KMS-11 (cell line): ENCODE data around the gene DTNB.

Source experiments
- H2AFZ ChIP-seq: fragments of 200-600 bp; sonication (generic); 2 replicates; pipeline ENCODE4 v1.6.1; 2016; ENCODE audit warnings: antibody characterized with exemption, mixed run types, low read depth
- H3K27ac ChIP-seq: fragments of 200-600 bp; sonication (generic); 2 replicates; pipeline ENCODE4 v1.6.1; 2016; ENCODE audit warnings: mild to moderate bottlenecking, mixed run types
- H3K27me3 ChIP-seq: fragments of 200-600 bp; sonication (generic); 2 replicates; pipeline ENCODE4 v1.6.1; 2017; ENCODE audit warnings: mild to moderate bottlenecking, low read depth, mixed run types, moderate library complexity; ENCODE audit not compliant: insufficient read depth
- H3K36me3 ChIP-seq: fragments of 200-600 bp; sonication (generic); 2 replicates; pipeline ENCODE4 v1.6.1; 2017; ENCODE audit warnings: mild to moderate bottlenecking, mixed run types; ENCODE audit not compliant: insufficient read depth
- H3K4me1 ChIP-seq: fragments of 200-600 bp; sonication (generic); 2 replicates; pipeline ENCODE4 v1.6.1; 2016; ENCODE audit warnings: mild to moderate bottlenecking, low read depth, mixed run types; ENCODE audit not compliant: poor library complexity, severe bottlenecking
- H3K4me2 ChIP-seq: fragments of 200-600 bp; sonication (generic); 2 replicates; pipeline ENCODE4 v1.7.0; 2016; ENCODE audit warnings: mild to moderate bottlenecking, mixed run types
- H3K4me3 ChIP-seq: fragments of 200-600 bp; sonication (generic); IDR thresholded peaks from 2 replicates; pipeline ENCODE4 v1.6.1; 2017; ENCODE audit warnings: low read depth, low read length, mixed read lengths; ENCODE audit not compliant: insufficient read depth
- H3K79me2 ChIP-seq: fragments of 200-600 bp; sonication (generic); 2 replicates; pipeline ENCODE4 v1.6.1; 2016; ENCODE audit warnings: low read depth, mixed run types; ENCODE audit not compliant: insufficient read depth
- H3K9ac ChIP-seq: fragments of 200-600 bp; sonication (generic); 2 replicates; pipeline ENCODE4 v1.6.1; 2016; ENCODE audit warnings: mild to moderate bottlenecking, mixed run types
- H4K20me1 ChIP-seq: fragments of 200-600 bp; sonication (generic); 2 replicates; pipeline ENCODE4 v1.6.1; 2016; ENCODE audit warnings: mild to moderate bottlenecking, mixed run types; ENCODE audit not compliant: insufficient read depth
- CTCF ChIP-seq: fragments of 200-600 bp; sonication (generic); conservative IDR thresholded peaks from 2 replicates; pipeline ENCODE4 v1.6.1; 2017; ENCODE audit warnings: low read depth, mild to moderate bottlenecking, antibody characterized with exemption, low read length, moderate library complexity, mixed read lengths

Gene DTNB

GRCh38 chr2:25339791-25340180 lies 333.6 kb downstream of the DTNB start:
- Histone ChIP-seq H3K79me2 (no peaks in the 10 kb centered on the region), H3K27me3 (peaks cover 3% of the 10 kb centered on the region; the same call in 1 of the 2 replicates), H3K36me3 (no peaks in the 10 kb centered on the region), H3K4me3 (no peak overlapping the region), H3K4me1 (no peaks in the 10 kb centered on the region), H3K9ac (no peak overlapping the region), H3K27ac (no peak overlapping the region), H4K20me1 (no peaks in the 10 kb centered on the region), H3K4me2 (no peak overlapping the region), H2AFZ (no peak overlapping the region)
- TF ChIP-seq CTCF = no peak

- H3K36me3 ChIP-seq = no peaks in the 10 kb centered on the region
- no peaks in the 10 kb centered on the region for H3K4me1 ChIP-seq
- no peaks in the 10 kb centered on the region for H3K79me2 ChIP-seq
- H3K27me3 ChIP-seq = peaks cover 3% of the 10 kb centered on the region; the same call in 1 of the 2 replicates
- H3K27ac ChIP-seq = no peak overlapping the region
- no peak overlapping the region for H3K9ac ChIP-seq
- H4K20me1 ChIP-seq = no peaks in the 10 kb centered on the region
- H3K4me2 ChIP-seq = no peak overlapping the region
- H2AFZ ChIP-seq = no peak overlapping the region
- no peak overlapping the region for H3K4me3 ChIP-seq
- TF ChIP-seq CTCF = no peak
These were observed 334.1 kb downstream of the DTNB start for GRCh38 chr2:25339211-25339674.

GRCh38 chr2:25338401-25338800 lies 335.0 kb downstream of the DTNB start:
- no peak overlapping the region for H3K9ac ChIP-seq

GRCh38 chr2:25337891-25338290 lies 335.5 kb downstream of the DTNB start:
- H4K20me1 ChIP-seq = no peaks in the 10 kb centered on the region
- H3K4me2 ChIP-seq = no peak overlapping the region
- no peak for TF ChIP-seq CTCF
- H2AFZ ChIP-seq = no peak overlapping the region
- no peaks in the 10 kb centered on the region for H3K4me1 ChIP-seq
- no peaks in the 10 kb centered on the region for H3K79me2 ChIP-seq
- H3K27ac ChIP-seq = no peak overlapping the region
- no peak overlapping the region for H3K4me3 ChIP-seq
- H3K9ac ChIP-seq = no peak overlapping the region
- H3K36me3 ChIP-seq = no peaks in the 10 kb centered on the region
- no peaks in the 10 kb centered on the region for H3K27me3 ChIP-seq

More at GRCh38 chr2:25338401-25338800, 335.0 kb downstream of the DTNB start:
- Histone ChIP-seq H3K79me2 (no peaks in the 10 kb centered on the region), H4K20me1 (no peaks in the 10 kb centered on the region), H3K4me2 (no peak overlapping the region), H3K4me1 (no peaks in the 10 kb centered on the region), H3K36me3 (no peaks in the 10 kb centered on the region), H2AFZ (no peak overlapping the region), H3K27ac (no peak overlapping the region), H3K27me3 (0 out of 2 replicates have a peak, but pooled peaks cover under 1% of the 10 kb centered on the region), H3K4me3 (no peak overlapping the region)
- no peak for TF ChIP-seq CTCF
